HG02623 (cell line): ENCODE results near the gene ERC2.

Source experiments
- ATAC-seq: cut with Tn5 transposase; IDR thresholded peaks from one replicate; pipeline ENCODE4 v1.9.1; 2021; ENCODE audit warnings: moderate library complexity; ENCODE audit not compliant: unreplicated experiment

The ERC2 gene

GRCh38 chr3:55813268-55814097, 654.8 kb downstream of the ERC2 start:
- no peak for ATAC-seq

DNA sequence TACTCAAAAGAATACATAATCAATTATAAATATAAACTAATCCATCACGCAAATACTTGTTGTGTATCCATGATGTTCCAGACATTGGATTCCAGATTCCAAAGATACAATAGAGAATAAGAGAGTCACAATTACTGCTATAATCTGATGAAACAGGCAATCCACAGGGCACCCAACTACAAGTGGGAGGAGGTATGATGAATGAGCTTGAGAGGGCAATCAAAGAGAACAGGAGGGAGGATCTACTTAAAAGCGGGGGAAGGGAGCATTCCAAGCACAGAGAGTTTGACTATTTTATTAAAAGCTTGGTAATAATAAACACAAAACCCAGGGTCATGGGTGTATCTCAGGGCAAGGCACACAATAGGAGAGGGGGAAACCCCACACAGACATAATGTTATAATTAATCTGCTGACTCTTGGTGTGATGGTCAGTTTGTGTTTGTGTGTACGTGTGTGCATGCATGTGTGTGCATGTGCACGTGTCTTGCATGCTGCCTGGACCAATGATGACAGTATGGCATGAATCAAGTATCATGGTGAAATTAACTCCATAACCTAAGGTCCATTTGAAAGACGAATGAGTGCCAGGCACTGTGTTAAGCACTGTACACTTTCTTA, 655.8 kb downstream of the ERC2 start:
- ATAC-seq, result no peak

GRCh38 chr3:55807210-55807609, 661.1 kb downstream of the ERC2 start:
- ATAC-seq, result no peak

DNA sequence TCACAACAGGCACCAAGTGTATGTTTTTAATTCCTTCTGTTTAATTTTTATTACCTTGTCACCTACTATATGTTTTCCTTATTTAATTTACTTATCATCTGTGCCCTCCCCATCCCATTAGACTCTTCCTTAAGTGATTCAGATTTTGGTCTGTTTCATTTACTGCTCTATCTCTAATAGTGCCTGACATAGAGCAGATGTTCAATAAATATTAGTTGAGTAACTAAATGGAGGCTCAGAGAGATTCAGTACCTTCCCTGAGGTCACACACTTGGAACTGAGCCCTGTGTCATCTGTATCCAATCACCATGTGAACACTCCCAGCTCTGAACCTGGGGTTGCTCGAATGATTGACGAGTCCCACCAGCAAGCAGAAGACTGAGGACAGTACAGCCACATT, 663.1 kb downstream of the ERC2 start:
- no peak for ATAC-seq

DNA sequence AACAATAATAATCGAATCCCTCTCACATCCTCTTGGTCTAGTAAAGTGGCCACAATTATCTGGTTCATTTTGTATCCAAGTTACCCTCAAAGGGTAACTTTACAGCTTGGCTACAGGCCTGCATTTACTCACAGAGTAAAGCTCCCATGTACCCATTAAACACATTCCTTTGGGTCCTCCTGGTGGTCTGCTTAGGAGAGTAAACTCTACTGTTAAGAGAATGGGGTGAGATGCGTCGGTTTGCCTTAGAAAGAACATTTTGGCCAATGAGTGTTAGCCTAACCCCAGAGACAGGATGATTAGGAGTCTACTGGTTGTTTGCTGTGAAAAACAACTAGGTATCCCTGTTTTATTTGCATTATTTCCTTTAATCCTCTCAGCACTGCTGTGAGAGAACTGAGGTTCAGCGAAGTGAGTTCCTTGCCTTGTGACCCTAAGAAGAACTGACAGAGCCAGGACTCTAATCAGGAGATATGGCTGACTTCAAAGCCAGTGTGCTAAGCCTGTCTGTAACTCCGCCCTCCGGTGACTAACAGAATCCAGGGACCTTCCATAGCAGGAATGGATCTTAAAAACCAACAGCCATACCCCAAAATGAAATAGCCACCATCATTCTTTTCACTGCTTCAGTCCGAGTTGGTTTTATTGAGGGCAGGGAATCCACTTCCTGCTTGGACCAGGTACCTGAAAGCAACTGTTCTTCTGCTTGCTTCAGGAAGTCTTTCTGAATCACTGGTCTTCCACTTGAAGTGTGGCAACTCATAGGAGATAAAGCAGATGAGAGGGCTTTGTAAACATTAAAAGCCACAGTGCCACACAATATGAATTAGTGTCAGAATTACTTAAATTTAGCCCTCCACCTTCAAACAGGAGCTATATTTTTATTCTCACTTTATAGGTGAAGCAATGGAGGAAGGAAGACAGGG, 663.8 kb downstream of the ERC2 start:
- ATAC-seq, result no peak

- no peak for ATAC-seq
Measured at GRCh38 chr3:55802816-55803215, 665.5 kb downstream of the ERC2 start.

DNA sequence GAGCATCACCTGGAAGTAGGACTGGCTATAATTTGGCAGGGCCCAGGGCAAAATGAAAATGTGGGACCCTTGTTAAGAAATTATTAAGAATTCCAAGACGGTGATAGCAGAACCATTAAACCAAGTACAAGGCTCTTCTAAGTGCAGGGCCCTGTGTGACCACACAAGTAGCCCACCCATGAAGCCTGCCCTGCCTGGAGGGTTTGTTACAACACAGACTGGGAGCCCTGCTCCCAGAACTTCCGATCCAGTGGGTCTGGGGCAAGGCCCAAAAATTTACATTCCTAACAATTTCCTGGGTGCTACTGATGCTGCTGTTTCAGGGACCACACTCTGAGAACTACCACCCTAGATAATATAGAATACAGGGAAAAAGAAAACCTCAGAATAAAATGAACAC, 666.6 kb downstream of the ERC2 start:
- ATAC-seq, result no peak

- no peak for ATAC-seq
Measured at GRCh38 chr3:55801068-55801467, 667.2 kb downstream of the ERC2 start.

- no peak for ATAC-seq
Measured at GRCh38 chr3:55797775-55798174, 670.5 kb downstream of the ERC2 start.

DNA sequence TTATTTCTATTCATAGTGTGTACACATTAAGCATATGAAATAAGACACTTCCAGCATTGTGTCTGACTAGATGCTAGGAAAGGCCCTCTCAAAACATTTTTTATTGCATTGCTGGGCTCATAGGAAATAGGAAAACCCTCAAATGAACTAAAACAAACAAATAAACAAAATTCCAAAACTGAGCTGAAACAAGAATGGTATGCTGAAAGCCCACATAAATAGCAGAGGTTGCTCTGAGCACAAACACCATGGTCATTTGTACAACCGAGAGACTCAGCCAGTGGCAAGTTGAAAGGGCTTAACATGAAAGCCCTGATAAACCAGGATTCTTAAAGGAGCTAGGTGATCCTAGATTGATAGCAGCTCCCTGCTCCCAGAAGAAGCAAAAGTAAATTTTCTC, 671.2 kb downstream of the ERC2 start:
- ATAC-seq, result no peak

GRCh38 chr3:55796533-55796932, 671.7 kb downstream of the ERC2 start:
- no peak for ATAC-seq

DNA sequence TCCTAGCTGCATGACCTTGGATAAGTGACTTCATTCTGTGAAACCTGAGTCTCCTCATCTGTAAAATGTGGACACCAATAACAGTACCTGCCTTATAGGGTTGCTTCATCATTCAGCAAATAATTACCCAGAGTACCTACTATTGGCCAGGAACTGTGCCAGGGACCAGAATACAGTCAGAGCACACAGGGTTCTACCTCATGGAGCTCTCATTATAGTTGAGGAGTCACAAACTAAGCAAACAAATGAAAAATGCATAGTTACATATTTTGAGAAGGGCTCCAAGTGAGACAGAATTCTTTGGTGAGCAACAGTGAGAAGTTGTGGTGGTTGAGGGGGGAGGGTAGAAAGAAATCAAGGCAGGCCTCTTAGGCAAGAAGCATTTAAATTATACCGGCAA, 672.5 kb downstream of the ERC2 start:
- no peak for ATAC-seq

DNA sequence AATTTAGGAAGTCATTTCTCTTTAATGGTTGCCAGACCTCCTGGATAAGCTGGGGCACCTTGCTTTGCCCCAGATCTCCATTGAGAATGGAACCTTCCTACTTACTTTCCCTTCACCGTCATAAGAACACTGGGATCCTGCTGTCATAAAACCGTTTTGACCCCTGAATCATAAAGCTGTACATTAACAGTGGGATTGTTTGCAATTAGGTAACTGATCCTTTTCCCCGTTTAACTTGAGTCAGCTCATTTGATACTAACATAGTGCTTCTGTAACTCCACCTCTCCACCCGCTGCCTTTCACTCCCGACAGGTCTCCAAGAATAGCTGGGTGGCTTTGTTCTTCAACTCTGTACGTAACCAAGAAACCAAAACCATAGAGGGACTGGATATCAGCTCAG, 673.0 kb downstream of the ERC2 start:
- ATAC-seq, result no peak

DNA sequence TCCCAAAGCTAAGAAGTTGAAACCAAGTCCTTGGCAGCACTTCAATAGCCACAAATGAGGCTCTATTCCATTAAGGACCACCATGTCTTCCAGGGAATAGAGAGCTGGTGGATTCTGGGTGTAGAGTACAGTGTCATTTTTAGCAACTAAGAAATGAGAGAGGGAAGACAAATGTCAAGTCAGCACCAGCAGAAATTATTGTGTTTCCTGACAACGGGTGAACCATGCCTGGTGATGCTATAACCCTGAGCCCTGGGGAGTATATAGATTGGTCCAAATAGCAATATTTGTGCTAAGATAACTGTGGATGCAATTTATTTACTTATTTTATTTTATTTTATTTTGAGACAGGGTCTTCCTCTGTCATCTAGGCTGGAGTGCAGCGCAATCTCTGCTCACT, 675.5 kb downstream of the ERC2 start:
- no peak for ATAC-seq

DNA sequence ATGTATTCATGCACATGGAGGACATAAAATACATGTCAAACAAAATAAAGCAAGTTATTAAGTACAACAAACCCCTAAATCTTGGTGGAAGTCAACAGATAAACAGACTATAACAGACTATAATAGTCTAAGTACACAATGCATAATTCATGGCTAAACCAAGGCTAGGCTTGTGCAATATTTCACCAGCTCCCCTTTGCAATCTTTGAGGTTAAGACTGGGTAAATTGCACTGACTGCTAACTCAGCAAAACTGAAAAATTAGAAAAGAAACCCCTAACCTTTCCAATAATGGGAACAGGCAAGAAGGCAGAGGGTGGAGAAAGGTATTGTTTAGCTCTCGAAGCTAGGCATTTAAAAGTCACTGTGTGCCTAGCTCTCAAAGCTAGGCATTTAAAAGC, 676.3 kb downstream of the ERC2 start:
- no peak for ATAC-seq

DNA sequence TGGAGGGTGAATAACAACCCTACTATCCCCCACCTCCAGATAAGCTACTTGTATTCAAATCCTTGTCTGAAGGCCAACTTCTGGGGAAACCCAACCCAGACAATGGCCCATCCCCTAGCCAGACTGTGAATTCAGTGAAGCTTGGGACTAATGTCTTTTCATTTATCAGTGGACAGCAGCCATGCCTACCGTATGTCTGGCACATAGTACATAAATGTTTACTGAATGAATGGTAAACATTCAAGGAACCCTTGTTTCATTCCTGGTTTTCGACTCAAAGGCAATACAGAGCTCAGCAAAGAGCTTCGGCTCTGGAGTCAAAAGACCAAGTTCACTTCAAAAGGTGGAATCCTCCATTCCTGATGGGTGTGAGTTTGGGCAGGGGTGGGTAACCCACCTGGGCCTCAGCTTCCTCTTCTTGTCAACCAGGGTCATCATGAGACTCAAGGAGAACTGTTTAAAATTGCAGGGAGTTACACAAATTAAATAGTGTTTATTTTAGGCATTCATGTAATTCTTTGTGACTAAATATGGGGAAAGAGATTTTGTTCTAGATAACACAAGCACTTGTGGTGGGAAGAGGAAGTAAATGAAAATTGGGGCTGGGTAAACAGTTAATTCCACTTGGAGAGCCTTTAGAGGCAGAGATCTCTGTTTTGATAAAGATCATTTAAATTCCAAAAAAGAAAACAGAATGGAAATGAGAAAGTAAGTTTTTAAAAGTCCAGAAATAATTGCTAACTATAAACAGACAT, 677.5 kb downstream of the ERC2 start:
- ATAC-seq, result no peak

DNA sequence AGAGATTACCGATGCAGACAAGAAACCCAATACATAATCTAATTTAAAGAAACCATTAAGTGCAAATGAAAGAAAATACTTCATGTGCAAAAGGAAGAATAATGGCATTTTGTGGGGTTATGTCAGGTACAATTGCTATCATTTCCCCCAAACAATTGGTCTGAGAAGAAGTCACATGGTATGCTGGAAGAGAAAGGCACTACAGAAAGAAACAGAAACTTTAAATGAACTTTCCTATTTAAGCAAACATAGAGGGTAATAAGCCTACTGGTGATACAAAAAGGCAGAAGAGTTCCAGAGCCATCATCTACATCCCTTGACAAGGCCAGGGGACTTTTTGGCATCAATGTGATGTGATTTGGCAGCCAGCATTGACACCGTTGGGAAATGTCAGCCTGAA, 678.8 kb downstream of the ERC2 start:
- no peak for ATAC-seq

- ATAC-seq, result no peak
Measured at GRCh38 chr3:55782807-55783206, 685.5 kb downstream of the ERC2 start.

DNA sequence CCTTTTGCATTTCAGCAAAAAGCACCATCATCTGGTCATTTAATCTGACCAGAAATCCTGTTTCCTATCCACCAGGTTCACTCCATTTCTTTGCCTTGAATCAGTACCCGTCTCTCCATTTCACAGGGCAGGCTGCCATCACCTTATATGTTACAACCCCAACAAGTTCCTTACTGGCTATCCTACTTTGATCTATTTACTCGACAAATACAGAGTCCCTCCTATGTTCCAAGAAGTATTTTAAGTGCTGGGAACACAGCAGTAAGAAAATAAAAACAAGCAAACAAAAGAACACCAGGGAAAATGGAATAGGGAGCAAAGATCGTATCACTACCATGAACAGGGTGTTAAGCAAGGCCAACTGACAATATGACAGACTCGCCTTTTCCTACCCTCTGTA, 685.9 kb downstream of the ERC2 start:
- no peak for ATAC-seq

- ATAC-seq, result no peak
Measured at GRCh38 chr3:55780913-55781312, 687.4 kb downstream of the ERC2 start.

DNA sequence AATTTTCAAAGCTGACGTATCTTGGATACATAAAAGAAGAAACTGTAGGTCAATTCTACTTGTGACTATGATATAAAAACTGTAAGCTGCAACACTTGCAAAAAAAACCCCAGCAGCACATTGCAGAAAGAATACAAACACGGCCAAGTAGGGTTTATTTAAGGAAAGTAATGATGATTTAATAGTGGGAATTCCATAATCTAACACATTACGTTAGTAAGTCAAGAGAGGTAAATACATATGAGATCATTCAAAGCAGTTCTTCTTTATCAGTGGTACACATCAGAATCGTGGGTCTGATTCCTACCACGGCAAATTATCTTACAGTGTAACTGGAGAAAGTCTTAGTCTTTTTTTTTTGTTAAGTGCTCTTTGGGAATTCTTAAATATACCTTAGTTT, 688.7 kb downstream of the ERC2 start:
- ATAC-seq, result no peak
